ENCODE results near the gene PRKN.

- TF ChIP-seq CTCF (conservative IDR thresholded peaks at IDR 0.05) (no peak), ZFX (IDR thresholded peaks at IDR 0.05) (no peak)
Measured at GRCh38 chr6:162200041-162200440, 527.5 kb downstream of the PRKN start.

Data from C4-2B (cell line).